Measurements from ENCODE around the gene TMEM94. TPM values are rescaled to one million over a fixed set of nuclear protein-coding genes. Genes with fewer than 3 reads are reported as not detected.

The TMEM94 gene
- total and polyA plus RNA-seq, 8 donors = 16.6 to 466 (median 56.5) TPM

DNA sequence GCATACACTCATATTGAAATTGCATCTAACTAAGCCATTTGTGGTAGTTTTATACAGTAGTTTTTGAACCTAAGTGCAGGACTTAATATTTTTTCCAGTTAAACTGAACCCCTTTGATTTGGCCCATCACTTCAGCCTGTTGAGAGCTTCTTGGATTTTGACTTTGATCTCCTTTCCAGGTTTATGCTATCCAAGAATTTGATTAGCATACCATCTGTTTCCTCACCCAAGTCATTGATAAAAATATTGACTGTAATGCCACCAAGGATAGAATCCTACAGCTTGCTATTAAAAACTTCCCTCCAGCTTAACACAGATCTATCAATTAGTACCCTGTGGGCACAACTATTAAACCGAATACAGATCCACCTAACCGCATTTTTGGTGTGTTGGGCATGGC is 7.2 kb downstream of the TMEM94 start:
- Histone ChIP-seq H3K4me3 (no peak overlapping the region), H3K36me3 (peaks cover 0 to 7% (median 0%) of the 10 kb centered on the region in 4 donors), H3K27ac (no peak overlapping the region), H3K4me1 (peaks cover 10 to 28% (median 24%) of the 10 kb centered on the region in 4 donors), H3K9me3 (no peaks in the 10 kb centered on the region), H3K27me3 (no peaks in the 10 kb centered on the region)
- TF ChIP-seq POLR2AphosphoS5 (IDR thresholded peaks at IDR 0.05) = no peak
- TF ChIP-seq, protein P1, sequence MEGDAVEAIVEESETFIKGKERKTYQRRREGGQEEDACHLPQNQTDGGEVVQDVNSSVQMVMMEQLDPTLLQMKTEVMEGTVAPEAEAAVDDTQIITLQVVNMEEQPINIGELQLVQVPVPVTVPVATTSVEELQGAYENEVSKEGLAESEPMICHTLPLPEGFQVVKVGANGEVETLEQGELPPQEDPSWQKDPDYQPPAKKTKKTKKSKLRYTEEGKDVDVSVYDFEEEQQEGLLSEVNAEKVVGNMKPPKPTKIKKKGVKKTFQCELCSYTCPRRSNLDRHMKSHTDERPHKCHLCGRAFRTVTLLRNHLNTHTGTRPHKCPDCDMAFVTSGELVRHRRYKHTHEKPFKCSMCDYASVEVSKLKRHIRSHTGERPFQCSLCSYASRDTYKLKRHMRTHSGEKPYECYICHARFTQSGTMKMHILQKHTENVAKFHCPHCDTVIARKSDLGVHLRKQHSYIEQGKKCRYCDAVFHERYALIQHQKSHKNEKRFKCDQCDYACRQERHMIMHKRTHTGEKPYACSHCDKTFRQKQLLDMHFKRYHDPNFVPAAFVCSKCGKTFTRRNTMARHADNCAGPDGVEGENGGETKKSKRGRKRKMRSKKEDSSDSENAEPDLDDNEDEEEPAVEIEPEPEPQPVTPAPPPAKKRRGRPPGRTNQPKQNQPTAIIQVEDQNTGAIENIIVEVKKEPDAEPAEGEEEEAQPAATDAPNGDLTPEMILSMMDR (IDR thresholded peaks at IDR 0.05) = no peak
- intact Hi-C loops (cut with DNase I; ENCODE audit: low total_unique reads) = no loop called here
- DNase-seq = no peak
- WGBS, 5 donors = 94 to 98% (median 95%) methylated on average over 2 of the region's 2 CpGs

DNA sequence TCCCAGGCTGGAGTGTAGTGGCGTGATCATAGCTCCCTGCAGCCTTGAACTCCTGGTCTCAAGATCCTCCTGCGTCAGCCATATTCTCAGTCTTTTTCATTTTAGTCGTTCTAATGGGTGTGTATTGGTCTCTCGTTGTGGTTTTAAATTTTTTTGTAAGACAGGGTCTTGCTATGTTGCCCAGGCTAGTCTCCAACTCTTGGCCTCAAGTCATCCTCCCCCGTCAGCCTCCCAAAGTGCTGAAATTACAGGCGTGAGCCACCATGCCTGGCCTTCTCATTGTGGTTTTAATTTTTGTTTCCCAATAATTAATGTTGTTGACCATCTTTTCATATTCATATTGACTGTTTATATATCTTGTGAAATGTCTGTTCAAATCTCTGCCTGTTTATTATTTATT is 8.6 kb downstream of the TMEM94 start:
- TF ChIP-seq, protein P1 (IDR thresholded peaks at IDR 0.05) = no peak
- TF ChIP-seq EP300 (IDR thresholded peaks at IDR 0.05) = no peak
- TF ChIP-seq POLR2A (IDR thresholded peaks at IDR 0.05) = no peak
- no peak for TF ChIP-seq POLR2AphosphoS5 (IDR thresholded peaks at IDR 0.05)
- H3K36me3 ChIP-seq = peaks cover 0 to 7% (median 0%) of the 10 kb centered on the region in 4 donors
- WGBS, 5 donors = 93 to 98% (median 93%) methylated on average over 6 of the region's 6 CpGs
- no peak for DNase-seq
- no peak overlapping the region for H3K4me3 ChIP-seq
- H3K4me1 ChIP-seq = peaks cover 1 to 20% (median 16%) of the 10 kb centered on the region in 4 donors
- intact Hi-C loops (cut with DNase I; ENCODE audit: low total_unique reads) = no loop called here
- no peaks in the 10 kb centered on the region for H3K27me3 ChIP-seq
- H3K9me3 ChIP-seq = no peaks in the 10 kb centered on the region
- H3K27ac ChIP-seq = no peak overlapping the region

DNA sequence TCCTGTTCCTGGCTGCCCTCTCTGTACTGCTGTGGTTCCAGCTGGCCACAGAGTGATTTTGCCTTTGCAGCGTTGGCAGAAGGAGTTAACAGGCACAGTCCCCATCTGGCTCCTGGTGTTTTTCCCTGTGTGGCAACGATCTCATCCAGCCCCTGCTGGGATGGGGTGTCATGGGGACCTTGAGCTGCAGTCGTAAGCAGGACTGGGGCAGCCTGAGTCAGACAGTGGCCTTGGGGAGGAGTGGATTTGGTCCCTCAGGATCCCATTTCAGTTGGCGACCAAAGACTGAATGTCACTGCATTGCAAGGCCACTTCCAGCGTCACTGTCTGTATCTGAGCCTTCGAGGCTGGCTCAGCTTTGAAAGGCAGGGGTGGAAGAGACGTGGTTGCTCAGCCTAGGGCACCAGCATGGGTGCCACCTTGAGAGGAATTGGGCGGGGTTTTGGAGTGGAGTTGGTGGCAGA is 11.9 kb downstream of the TMEM94 start:
- TF ChIP-seq EP300 (IDR thresholded peaks at IDR 0.05) (no peak), POLR2A (IDR thresholded peaks at IDR 0.05) (no peak), POLR2AphosphoS5 (IDR thresholded peaks at IDR 0.05) (no peak)
- peaks cover 0 to 13% (median 10%) of the 10 kb centered on the region in 4 donors for H3K4me1 ChIP-seq
- no peaks in the 10 kb centered on the region for H3K9me3 ChIP-seq
- peaks cover 10 to 26% (median 17%) of the 10 kb centered on the region in 4 donors for H3K36me3 ChIP-seq
- H3K4me3 ChIP-seq = no peak overlapping the region
- intact Hi-C loops (cut with DNase I; ENCODE audit: low total_unique reads) = no loop called here
- WGBS, 5 donors = 64 to 82% (median 75%) methylated on average over 5 to 8 of the region's 8 CpGs
- H3K27ac ChIP-seq = peak overlapping the region; percentile 7 to 52 (median 23)
- no peak for DNase-seq
- H3K27me3 ChIP-seq = no peaks in the 10 kb centered on the region

DNA sequence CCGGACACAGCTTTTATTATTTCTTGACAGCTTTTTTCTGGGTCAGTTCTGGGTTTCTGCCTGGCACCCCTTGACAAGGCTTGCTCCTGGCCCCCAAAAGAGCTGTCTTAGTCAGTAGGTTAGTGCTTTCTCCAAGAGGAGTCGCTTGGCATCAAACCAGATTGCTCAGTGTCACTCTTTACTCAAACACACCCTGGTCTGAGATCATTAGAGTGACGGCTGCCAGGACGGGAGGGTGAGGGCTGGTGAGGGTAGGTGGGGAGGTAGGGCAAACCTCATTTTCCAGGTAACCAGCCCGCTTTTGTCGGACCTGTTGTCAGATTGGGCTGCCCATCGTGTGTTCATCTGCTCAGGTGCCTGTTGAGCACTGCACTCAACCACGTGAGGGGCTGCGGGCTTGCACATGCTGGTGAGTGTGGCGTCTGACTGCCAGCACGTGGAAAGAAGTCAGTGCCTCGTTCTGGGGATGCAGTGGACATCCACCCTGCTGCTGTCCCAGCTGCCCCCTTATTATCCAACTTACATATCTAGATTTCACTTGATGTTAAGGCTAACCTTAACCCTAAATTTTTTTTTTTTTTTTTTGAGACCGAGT is 12.4 kb downstream of the TMEM94 start:
- no peak for TF ChIP-seq POLR2A (IDR thresholded peaks at IDR 0.05)
- TF ChIP-seq EP300 (IDR thresholded peaks at IDR 0.05) = no peak
- TF ChIP-seq POLR2AphosphoS5 (IDR thresholded peaks at IDR 0.05) = no peak
- TF ChIP-seq, protein P1 (IDR thresholded peaks at IDR 0.05) = no peak
- no peaks in the 10 kb centered on the region for H3K27me3 ChIP-seq
- peak overlapping the region; percentile 7 to 52 (median 23) for H3K27ac ChIP-seq
- no peak overlapping the region for H3K4me3 ChIP-seq
- H3K4me1 ChIP-seq = peaks cover 0 to 13% (median 10%) of the 10 kb centered on the region in 4 donors
- 72 to 86% (median 75%) methylated on average over 12 to 13 of the region's 13 CpGs for WGBS, 5 donors
- H3K9me3 ChIP-seq = no peaks in the 10 kb centered on the region
- peaks cover 10 to 31% (median 22%) of the 10 kb centered on the region in 4 donors for H3K36me3 ChIP-seq
- intact Hi-C loops (cut with DNase I; ENCODE audit: low total_unique reads) = no loop called here
- DNase-seq = peak in 1 of 2 donors; percentile 36

DNA sequence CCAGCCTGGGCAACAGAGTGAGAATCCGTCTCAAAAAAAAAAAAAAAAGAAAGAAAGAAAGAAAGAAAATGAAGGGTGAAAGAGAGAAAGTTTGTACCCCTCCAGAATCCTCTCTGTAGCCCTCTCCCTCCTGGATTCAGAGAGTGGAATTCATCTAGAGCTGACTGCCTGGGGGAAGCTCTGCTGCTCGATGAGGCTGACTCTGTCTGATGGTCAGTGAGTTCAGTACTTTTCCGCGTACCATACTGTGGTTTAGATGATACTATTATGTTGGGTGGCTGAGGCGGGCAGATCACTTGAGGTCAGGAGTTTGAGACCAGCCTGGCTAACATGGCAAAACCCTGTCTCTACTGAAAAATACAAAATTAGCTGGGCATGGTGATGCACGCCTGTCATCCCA is 14.8 kb downstream of the TMEM94 start:
- DNase-seq = no peak
- TF ChIP-seq POLR2A (IDR thresholded peaks at IDR 0.05) (no peak), POLR2AphosphoS5 (IDR thresholded peaks at IDR 0.05) (no peak), EP300 (IDR thresholded peaks at IDR 0.05) (no peak)
- TF ChIP-seq, protein P1 (IDR thresholded peaks at IDR 0.05) = no peak
- WGBS, 5 donors = 87 to 97% (median 94%) methylated on average over 6 of the region's 6 CpGs
- H3K36me3 ChIP-seq = peaks cover 10 to 51% (median 37%) of the 10 kb centered on the region in 4 donors
- H3K4me3 ChIP-seq = no peak overlapping the region
- no peaks in the 10 kb centered on the region for H3K27me3 ChIP-seq
- no peak overlapping the region for H3K27ac ChIP-seq
- intact Hi-C loops (cut with DNase I; ENCODE audit: low total_unique reads) = no loop called here
- peaks cover 9 to 30% (median 16%) of the 10 kb centered on the region in 4 donors for H3K4me1 ChIP-seq
- no peaks in the 10 kb centered on the region for H3K9me3 ChIP-seq
